Measurements from ENCODE around the gene THUMPD1.
A peak's percentile ranks its signal among the peaks of the same experiment; 100 is the strongest.
"Not testable (repeated sequence)": the region's sequence is repeated elsewhere in the genome, so short reads cannot be mapped to it uniquely, and the experiment has no call there.

THUMPD1 gene

DNA sequence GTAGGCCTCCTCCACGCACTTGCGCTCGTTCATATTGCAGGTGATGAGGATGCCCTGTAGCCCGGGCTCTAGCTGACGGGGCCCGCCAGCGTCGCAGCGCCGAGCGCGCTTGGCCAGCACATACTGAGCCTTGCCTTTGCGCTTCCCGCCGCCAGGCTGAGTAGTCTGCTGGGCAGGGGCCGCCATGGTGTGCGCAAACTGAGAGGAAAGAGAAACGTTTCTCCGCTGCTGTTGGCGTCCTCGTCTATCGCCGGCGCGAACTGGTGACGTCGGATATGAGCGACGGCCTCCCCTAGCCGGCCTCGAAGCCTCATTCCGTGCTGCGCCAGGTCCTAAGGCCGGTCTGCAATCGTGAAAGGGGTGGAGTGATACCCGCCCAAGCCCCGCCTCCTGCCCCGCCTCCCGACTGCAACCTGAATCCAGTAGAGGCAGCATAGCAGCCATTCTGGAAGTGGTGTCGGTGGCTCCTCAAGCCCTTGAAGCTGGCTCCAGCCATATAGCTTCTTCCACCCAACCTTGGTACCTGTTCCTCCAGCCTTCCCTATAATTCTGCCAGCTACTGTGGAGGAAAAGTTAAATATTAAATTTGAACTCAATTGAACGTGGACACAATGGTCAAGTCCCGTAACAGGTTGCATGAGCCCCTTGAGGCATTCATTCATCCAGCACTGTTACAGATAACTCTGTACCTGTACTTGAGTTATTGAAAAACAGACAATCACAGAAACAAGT, at the start of gene THUMPD1:
Gene THUMPD1, minus strand, starts transcription at position 265 of the 732 bp plus-strand sequence. Its CDS starts 79 bp downstream, at position 186.
- peak; percentile 95 for DNase-seq

DNA sequence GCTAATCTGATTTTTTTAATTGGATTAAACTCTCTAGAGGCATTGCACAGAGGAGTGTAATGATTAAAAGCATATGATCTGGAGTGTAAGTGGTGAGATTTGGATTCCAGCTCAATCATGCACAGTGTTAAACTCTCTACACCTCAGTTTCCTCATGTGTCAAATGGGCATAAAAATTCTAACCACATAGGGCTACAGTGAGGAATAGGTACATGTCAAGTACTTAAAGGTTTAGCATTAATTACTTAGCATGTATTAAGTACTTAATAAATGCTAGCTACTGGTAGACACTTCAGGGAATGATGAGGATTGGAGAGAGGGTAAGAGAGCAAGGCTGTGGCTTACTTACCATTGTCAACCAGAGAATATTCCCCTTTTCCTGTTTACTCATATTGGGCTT, 47.5 kb upstream of the THUMPD1 start:
- DNase-seq, result no peak

DNA sequence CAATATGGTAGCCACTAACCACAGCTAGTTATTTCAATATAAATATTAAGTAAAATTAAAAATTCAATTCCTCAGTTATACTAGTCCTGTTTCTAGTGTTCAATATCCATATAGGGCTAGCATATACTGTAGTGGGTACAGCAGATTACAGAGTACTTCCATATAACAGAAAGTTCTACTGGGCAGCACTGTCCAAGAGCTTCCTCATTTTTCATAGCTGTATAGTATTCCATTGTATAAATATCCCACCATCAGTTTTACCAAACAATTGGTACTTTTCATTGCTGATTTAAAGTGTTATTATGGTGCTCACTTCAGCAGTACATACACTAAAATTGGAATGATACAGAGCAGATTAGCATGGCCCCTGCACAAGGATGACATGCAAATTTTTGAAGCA, 42.6 kb upstream of the THUMPD1 start:
- no peak for DNase-seq

DNA sequence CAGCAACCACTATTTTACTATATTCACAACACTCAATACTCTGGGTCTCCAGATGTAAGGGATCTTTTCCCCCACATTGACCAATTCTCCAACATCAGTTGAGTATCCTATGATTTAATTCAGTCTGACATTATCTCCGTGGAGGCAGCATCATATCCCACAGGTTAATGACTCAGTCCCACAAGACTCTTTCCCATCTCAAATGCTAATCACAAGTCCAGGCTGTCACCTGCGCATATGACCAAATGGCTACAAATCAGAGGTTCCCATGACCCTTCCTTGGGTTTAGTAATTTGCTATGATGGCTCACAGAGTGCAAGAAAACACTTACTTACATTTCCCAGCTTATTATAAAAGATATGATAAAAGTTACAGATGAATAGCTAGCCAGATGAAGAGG, 40.9 kb upstream of the THUMPD1 start:
- no peak for DNase-seq

DNA sequence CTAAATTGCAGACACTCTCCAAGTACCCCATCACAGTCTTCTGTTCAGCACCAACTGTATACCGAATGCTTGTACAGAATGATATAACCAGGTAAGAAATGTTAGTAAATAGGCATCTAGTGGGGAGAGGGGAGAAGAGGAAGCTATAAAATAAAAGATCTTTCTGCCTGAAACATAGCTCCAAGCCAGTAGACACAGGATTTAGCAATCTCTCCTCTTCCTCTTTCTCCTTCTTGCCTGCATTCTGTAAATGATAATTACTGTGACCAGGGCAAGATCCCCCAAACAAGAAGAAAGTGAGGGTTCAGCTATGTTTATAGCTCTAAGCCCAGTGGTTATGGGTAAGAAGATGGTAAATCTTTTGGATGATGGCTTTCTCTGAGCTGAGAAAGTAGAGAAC, 40.1 kb upstream of the THUMPD1 start:
- no peak for DNase-seq

DNA sequence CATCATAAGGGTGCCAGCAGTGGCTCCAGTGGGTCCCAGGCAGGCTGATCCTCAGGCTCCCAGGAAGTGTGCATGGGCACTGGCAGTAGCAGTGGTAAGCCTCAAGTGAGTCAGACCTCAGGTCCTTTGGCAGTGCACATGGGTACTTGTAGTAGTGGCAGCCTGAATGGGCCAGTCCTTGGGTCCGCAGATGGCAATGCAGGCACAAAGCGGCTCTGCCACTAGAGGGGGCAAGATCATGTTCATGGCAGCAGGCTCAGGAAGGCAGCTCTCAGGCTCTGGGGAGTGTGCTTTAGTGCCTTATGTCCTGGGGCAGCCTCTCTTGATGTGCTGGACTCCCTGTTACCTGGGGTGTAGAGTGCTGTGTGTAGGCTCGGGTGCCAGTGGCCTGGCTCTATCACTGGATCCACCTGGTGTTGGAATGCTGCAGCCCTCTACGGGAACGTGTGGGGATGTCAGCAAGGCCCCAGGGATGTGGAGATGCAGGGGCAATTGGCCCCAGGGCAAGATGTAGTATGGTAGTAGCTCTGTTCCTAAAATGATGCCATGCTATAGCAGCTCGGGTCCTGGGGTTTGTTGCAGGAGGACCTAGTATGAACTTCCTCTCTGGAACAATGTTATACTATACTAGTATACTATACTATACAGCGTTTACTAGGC, 33.2 kb upstream of the THUMPD1 start:
- DNase-seq, result no peak

DNA sequence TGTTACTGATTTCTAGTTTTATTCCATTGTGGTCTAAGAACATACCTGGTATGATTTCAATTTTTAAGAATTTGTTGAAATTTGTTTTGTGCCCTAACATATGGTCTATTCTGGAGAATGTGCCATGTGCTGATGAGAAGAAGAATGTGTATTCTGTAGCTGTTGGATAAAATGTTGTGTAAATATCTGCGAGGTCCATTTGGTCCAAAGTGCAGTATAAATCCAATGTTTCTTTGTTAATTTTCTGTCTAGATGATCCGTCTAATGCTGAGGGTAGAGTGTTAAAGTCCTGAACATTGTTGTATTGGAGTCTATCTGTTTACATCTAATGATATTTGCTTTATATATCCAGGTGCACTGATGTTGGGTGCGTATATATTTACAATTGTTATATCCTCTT, 32.1 kb upstream of the THUMPD1 start:
- no peak for DNase-seq

- no peak for DNase-seq
Measured at GRCh38 chr16:20768818-20769217, 27.2 kb upstream of the THUMPD1 start.

- no peak for DNase-seq
Measured at GRCh38 chr16:20768121-20768520, 26.5 kb upstream of the THUMPD1 start.

GRCh38 chr16:20767577-20767976, 26.0 kb upstream of the THUMPD1 start:
- no peak for DNase-seq

DNA sequence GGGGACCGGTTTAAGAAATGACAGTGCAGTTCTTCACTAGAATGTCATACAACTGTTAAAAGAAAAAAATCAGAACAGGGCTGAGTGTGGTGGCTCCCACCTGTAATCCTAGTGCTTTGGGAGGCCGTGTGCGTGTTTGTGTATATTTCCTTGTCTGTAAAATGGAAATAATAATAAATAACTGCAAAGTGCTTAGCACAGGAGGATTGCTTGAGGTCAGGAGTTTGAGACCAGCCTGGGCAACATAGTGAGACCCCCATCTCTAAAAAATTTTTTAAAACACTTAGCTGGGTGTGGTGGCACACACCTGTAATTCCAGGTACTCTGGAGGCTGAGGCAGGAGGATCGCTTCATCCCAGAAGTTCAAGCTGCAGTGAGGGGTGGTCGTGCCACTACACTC, 24.7 kb upstream of the THUMPD1 start:
- no peak for DNase-seq

DNA sequence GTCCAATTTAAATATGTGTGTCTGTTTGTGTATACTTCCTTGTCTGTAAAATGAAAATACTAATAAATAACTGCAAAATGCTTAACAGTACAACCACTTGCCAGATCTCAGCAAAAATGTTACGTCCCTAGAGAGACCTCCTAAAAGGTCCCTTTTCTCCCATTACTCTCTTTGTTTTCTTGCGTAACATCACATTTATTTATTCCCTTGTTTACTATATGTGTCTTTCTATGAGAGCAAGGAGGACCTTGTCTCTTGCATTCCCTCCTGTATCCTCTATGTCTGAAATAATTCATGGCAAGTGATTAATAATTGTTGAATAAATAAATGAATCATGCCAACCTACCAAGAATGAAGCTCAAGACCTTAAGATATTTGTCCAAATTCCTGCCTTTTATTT, 24.1 kb upstream of the THUMPD1 start:
- no peak for DNase-seq

GRCh38 chr16:20764448-20764847, 22.8 kb upstream of the THUMPD1 start:
- DNase-seq, result not testable (repeated sequence)

- DNase-seq, result no peak
Measured at GRCh38 chr16:20763461-20764232, 22.0 kb upstream of the THUMPD1 start, which contains the start of gene ACSM3. ACSM3 (plus strand) TSS chr16:20764014; CDS start chr16:20770035, 6,021 bp downstream.

DNA sequence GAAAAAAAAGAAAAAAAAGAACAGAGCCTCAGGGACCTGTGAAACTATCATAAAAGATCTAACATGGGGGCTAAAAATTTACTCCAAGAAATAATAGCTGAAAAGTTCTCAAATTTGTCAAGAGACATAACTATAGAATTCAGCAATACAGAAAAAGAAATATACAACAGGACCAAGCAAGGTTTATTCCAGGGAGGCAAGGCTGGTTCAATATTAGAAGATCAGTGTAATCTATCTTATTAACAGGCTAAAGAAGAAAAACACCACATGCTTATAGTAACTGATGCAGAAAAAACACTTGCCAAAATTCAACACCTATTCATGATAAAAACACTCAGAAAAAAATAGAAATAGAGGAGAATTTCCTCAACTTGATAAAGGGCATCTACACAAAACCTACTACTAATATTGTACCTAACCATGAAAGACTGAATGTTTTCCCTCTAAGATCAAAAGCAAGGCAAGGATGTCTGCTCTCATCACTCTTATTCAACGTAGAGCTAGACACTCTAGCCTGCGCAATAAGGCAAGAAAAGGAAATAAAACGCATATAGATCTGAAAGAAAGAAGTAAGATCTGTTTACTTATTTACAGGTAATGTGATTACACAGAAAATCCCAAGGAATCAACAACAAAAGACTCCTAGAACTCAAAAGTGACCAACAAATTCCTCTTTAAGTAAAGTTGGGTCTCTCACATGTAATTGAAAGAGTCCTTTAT, 20.9 kb upstream of the THUMPD1 start:
- no peak for DNase-seq

- no peak for DNase-seq
Measured at GRCh38 chr16:20761175-20761574, 19.6 kb upstream of the THUMPD1 start.

DNA sequence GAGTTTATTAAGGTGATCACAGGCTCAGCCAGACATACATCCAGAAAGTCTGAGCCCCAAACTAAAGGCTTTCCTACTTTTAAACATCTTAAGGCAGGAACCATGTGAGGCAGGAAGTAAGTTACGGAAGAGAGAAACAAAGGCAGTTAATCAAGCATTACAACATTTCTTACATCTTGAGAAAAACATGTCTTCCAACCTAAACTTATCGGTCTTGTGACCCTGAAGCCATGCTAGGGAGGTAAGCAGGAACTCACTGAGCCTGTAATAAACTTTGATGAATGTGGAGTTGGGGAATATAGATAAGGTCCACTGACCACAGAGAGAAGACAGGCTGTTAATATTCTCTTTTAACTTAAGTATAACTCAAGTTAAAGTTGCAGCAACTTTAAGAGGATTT, 18.7 kb upstream of the THUMPD1 start:
- DNase-seq, result no peak

DNA sequence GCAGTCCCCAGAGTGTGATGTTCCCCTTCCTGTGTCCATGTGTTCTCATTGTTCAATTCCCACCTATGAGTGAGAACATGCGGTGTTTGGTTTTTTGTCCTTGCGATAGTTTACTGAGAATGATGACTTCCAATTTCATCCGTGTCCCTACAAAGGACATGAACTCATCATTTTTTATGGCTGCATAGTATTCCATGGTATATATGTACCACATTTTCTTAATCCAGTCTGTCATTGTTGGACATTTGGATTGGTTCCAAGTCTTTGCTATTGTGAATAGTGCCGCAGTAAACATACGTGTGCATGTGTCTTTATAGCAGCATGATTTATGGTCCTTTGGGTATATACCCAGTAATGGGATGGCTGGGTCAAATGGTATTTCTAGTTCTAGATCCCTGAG, 14.2 kb upstream of the THUMPD1 start:
- DNase-seq, result not testable (repeated sequence)

DNA sequence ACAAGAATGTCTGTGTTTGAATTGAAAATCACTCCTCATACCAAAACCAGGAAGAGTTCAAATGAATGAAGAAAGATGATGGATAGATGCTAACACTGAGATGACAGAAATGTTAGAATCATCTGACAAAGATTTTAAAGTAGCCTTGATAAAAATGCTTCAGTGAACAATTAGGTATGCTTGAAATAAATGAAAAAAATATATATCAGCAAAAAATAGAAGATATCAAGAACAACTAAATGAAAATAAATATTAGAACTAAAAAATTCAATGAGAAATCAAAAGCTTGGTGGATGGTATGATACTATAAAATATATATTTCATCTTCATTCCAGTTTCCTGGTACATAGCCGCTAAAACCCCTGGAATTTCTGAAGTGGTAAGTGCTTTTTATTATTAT, 13.6 kb upstream of the THUMPD1 start:
- DNase-seq, result no peak

GRCh38 chr16:20753727-20754126, 12.1 kb upstream of the THUMPD1 start:
- no peak for DNase-seq

DNA sequence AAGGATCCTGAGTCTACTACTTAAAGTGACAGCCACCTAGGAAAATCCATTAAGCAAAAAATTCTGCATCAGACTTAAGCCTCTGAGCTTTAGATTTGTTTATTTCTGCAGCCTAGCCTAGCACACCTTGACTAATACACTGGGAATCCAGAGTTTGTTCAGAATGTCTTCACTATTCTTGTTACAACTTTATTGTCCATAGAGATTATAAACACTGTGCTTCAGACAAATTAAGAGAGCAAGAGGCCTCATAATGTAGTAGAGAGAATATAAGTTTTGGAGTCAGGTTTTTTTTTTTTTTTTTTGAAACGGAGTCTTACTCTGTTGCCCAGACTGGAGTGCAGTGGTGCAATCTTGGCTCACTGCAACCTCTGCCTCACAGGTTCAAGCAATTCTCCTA, 8.9 kb upstream of the THUMPD1 start:
- no peak for DNase-seq

DNA sequence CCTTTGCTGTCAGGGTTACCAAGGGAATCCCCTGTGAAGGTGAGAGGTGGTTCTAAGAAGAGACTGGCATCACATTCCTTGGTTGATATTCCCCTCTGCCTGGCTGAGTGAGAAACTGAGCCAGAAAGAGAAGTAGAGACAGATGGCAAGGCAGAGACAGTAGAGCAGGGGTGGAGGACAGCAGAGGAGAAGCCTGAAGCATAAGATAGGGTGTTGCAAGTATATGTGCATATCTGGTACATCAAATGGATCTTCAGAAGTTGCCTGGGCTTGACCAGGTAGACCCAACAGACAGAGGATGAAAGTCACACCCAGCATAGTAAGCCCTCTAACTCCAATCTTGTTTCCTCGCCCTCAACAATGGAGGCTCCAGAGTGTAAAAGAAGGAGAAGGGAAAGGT, 7.9 kb upstream of the THUMPD1 start:
- DNase-seq, result no peak

All from NCI-H345 (cell line).